Measurements from ENCODE around the gene ADD3. TPM values are rescaled to one million over a fixed set of nuclear protein-coding genes. Genes with fewer than 3 reads are reported as not detected.

The ADD3 gene
- total and polyA plus RNA-seq, 2 donors, result 83.4 to 444 TPM

DNA sequence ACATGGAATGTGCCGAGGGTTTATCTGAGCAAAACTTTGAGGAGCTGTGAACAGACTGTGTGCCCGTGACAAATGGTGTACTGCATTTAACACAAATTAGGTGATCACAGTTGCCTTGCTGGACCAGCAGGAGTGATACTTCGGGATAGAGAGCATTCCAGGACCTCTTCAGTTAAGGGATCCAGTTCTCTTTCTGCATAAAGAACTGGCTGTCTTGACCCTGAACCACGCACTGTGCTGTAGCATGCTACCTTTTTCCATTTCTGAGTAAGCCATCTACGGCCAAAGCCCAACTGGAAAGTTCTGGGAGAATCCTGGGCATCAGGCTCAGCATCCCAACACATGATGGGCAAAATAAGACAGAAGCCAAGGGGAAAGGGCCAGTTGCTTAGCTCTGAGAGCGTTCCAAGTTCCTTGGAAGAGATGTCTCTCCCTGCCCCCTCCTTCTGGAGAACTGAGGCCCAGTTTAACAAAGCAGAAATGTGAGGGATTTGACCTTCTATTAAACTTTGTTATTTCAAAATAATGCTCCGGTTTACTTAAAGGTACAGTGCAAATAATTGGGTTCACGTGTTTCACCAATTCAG, 37.9 kb upstream of the ADD3 start:
- no peak overlapping the region for H3K27ac ChIP-seq (ENCODE audit: low read depth)
- H3K4me3 ChIP-seq (ENCODE audit: low read depth, low read length), result no peak overlapping the region
- H3K4me1 ChIP-seq (ENCODE audit: insufficient read depth), result peaks cover 2% of the 10 kb centered on the region
- no peaks in the 10 kb centered on the region for H3K36me3 ChIP-seq (ENCODE audit: insufficient read depth)
- WGBS, result 70% methylated on average over 8 of the region's 8 CpGs
- no peak for DNase-seq (ENCODE audit: extremely low spot score)

DNA sequence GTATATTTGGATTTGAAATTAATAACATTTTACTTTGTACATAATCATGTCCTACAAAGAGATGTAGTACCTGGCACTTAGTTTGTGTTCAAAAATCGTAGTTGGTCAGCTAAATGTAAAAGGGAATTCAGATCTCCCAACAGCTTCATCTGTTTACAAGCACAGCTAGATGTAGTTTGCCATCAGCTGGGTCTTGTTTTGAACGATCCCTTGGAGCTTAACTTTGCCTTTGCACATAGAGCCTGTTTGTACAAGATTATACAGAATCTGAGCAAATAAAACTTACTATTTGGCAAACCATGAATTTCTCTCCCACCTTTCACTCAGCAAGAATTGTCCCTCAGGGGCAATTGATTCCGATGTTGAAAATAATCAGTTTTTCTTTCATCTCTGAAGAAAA, 36.1 kb upstream of the ADD3 start:
- no peak for DNase-seq (ENCODE audit: extremely low spot score)
- Histone ChIP-seq H3K4me1 (ENCODE audit: insufficient read depth) (peaks cover 2% of the 10 kb centered on the region), H3K36me3 (ENCODE audit: insufficient read depth) (no peaks in the 10 kb centered on the region), H3K4me3 (ENCODE audit: low read depth, low read length) (no peak overlapping the region), H3K27ac (ENCODE audit: low read depth) (no peak overlapping the region)
- WGBS, result 50% methylated on average over 3 of the region's 3 CpGs

DNA sequence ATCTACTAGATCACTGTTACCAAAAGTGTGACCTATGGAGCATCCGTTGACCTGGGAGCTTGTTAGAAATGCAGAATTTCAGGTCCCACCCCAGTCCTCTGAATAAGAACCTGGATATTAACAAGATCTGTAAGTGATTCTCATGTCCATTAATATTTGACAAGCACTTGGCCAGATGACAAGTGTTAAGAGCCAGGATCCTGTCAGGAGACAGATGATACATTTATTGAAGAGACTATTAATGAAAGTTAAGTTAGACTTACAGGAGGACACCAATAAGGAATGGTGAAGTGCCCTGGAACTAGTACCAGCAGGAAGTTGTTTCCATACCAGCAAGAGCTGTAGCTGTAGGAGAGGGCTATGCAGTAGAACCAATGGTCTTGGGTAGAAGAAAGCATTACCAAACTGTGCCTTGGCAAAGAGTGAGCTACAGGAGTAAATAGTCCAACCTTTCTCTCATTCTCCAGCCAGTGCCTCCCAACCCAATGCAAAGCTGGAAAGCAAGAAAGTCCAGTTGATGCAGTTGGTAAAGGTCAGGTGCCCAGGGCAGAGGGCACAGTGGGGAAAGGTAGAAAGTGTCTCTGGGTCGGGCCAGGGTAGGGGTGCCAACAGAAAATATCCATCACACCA, 35.3 kb upstream of the ADD3 start:
- no peak overlapping the region for H3K4me3 ChIP-seq (ENCODE audit: low read depth, low read length)
- no peaks in the 10 kb centered on the region for H3K36me3 ChIP-seq (ENCODE audit: insufficient read depth)
- no peak overlapping the region for H3K27ac ChIP-seq (ENCODE audit: low read depth)
- peaks cover 2% of the 10 kb centered on the region for H3K4me1 ChIP-seq (ENCODE audit: insufficient read depth)
- WGBS, result 91% methylated on average over 2 of the region's 2 CpGs
- DNase-seq (ENCODE audit: extremely low spot score), result no peak

DNA sequence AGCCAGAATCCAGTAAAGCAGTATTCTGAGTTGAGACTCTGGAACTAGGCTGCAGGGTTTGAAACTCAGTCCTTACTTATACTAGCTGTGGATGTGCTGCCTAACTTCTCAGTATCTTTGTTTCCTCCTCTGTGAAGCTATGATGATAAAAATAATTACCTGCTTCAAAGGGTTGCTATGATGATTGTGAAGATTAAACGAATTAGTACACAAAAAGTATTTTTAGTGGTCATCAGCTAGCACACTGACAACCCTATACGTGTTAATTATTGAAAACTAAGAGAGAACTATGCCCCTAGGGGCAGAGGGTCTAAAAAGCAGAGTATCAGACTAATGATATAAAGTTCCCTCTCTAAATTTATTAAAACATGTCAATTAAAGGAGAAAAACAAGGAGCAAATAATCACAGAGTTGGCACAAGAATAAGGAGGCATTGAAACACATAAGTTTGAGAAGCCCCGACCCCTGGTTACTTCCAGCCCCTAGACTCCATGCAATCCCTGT, 34.4 kb upstream of the ADD3 start:
- 87% methylated on average over 3 of the region's 3 CpGs for WGBS
- H3K4me3 ChIP-seq (ENCODE audit: low read depth, low read length), result no peak overlapping the region
- no peaks in the 10 kb centered on the region for H3K36me3 ChIP-seq (ENCODE audit: insufficient read depth)
- no peak overlapping the region for H3K27ac ChIP-seq (ENCODE audit: low read depth)
- no peaks in the 10 kb centered on the region for H3K4me1 ChIP-seq (ENCODE audit: insufficient read depth)
- DNase-seq (ENCODE audit: extremely low spot score), result no peak

DNA sequence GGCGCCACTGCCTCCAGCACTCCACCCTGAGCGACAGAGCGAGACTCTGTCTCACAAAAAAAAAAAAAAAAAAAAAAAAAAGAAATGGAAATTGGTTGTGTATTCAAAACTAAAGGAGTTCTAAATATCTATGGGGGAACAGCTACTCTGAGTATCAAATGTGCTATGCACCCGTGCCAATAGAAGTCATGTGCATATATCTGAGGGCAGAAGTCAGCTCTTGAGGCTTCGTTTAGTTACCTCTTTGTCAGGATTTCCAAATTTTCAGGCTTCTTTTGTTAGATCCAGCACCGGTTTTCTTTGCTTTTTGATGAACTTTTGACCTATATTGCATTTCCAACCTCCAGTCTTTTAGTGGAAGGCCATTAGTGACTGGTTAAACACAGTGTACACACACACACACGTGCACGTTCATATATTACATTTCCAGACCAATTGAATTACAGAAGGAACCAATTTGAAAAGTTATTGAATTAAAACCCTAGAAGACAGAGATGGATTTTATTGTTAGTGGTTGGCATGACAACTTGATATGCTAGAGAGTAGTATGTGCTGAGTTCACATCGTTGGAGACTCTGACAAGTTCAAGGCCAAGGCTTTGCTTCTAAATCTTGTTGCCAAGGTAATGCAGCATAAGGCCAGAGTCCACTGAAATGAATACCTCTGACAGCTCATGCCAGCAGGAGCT, 33.1 kb upstream of the ADD3 start:
- H3K4me1 ChIP-seq (ENCODE audit: insufficient read depth), result no peaks in the 10 kb centered on the region
- WGBS, result 75% methylated on average over 9 of the region's 9 CpGs
- no peak for DNase-seq (ENCODE audit: extremely low spot score)
- H3K4me3 ChIP-seq (ENCODE audit: low read depth, low read length), result no peak overlapping the region
- no peak overlapping the region for H3K27ac ChIP-seq (ENCODE audit: low read depth)
- H3K36me3 ChIP-seq (ENCODE audit: insufficient read depth), result no peaks in the 10 kb centered on the region

DNA sequence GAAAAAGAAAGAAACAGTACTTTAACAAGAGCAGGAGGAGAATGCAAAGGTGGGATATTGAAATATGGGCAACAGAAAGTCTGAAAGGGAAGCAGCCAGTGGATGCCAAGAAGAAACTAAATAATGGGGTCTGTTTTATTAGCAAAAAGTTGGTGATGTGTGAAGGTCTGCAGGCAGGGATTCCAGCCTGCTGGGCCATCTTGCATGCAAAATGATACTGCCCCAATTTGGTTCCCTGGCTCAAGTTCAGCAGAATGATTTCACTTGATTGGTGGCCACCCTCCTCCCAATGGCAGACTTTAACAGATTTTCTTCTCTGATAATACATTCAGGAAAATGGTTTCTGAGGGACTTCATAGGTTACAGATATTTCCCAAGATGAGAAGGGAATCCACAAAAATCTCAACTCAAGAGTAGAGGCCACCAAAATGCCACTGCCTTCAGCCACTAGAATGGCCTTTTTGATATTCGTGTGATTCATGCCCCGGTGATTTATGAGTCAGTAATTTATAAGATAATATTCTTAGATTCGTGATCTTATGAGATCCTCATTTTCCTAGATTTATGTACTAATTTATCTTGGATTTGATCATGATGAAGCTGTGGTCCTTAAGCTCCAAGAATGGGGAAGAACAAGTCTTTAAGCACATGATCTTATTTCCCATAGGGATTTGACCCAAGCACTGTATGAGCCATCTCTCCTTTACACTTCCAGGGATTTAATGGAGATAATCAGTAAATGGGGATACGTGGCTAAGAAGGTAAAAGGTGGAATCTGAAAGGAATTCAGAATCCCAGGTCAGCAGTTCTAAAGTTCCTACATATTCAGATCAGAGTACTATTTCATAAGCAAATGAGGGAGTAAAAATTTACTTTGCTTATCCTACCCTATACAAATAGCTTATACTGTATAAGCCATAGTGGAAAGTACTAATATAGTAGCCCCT, 32.3 kb upstream of the ADD3 start:
- WGBS, result 71% methylated on average over 4 of the region's 4 CpGs
- no peak overlapping the region for H3K27ac ChIP-seq (ENCODE audit: low read depth)

DNA sequence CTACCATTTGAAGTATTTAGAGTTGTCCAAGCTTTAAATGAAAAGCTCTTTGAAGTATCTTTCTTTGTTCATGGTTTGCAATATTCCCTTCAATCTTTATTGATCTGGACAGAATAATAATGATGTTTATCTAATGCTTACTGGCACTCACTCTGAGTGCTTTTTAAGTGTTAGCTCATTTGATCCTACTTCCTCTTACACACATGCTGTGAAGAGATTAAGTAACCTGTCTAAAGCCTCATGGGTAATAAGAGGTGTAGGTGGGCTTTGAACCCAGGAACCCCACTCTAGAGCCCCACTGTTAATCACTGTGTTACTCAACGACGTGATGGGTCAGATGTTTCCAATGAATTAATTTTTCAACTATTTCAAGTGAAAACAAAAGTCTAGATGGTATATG, 31.1 kb upstream of the ADD3 start:
- DNase-seq (ENCODE audit: extremely low spot score), result no peak
- no peaks in the 10 kb centered on the region for H3K4me1 ChIP-seq (ENCODE audit: insufficient read depth)
- H3K36me3 ChIP-seq (ENCODE audit: insufficient read depth), result no peaks in the 10 kb centered on the region
- H3K4me3 ChIP-seq (ENCODE audit: low read depth, low read length), result no peak overlapping the region
- WGBS, result 85% methylated on average over 2 of the region's 2 CpGs
- H3K27ac ChIP-seq (ENCODE audit: low read depth), result no peak overlapping the region

More for the DNA sequence above, 32.3 kb upstream of the ADD3 start:
- Histone ChIP-seq H3K4me1 (ENCODE audit: insufficient read depth) (no peaks in the 10 kb centered on the region), H3K36me3 (ENCODE audit: insufficient read depth) (no peaks in the 10 kb centered on the region), H3K4me3 (ENCODE audit: low read depth, low read length) (no peak overlapping the region)
- no peak for DNase-seq (ENCODE audit: extremely low spot score)

DNA sequence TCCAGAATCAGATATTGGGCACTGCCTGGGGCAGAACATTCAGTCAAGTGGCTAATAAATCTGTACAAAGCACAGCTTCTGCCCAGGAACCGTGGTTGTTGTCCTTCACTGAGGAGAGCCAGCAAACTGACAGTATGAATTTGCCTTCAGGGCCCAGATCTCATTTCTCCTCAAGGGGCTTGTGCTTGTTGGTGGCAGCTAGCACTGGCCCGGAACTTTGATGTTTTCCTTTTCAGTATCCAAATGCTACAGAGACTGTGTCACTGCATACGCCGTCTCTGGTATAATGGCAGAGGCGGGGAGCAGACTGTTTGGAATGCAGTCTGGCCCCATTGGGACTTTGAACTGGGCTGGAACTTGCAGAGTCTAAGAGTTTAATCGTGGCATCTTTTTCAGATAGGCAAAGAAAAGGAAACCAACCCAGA, 30.4 kb upstream of the ADD3 start:
- 65% methylated on average over 6 of the region's 6 CpGs for WGBS
- H3K4me3 ChIP-seq (ENCODE audit: low read depth, low read length), result no peak overlapping the region
- H3K27ac ChIP-seq (ENCODE audit: low read depth), result no peak overlapping the region
- DNase-seq (ENCODE audit: extremely low spot score), result no peak
- H3K4me1 ChIP-seq (ENCODE audit: insufficient read depth), result no peaks in the 10 kb centered on the region
- H3K36me3 ChIP-seq (ENCODE audit: insufficient read depth), result no peaks in the 10 kb centered on the region

DNA sequence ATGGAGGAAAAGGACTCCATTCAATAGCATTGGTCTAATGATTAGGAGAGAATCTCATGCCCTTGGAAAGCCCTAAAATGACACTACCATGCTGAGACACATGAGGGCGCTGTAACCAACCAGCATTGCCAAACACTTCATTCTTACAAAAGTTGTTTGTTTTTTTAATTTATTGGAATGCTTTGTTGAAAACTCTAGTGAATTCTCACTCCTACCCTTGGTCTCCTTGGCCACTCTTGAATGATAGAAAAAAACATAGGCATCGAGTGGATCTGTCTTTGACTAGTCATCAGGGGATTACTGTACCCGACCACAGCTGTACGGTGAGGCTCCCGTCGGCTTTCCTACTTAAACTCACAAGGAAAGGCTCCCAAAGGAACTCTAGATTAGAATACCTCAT, 29.3 kb upstream of the ADD3 start:
- Histone ChIP-seq H3K36me3 (ENCODE audit: insufficient read depth) (no peaks in the 10 kb centered on the region), H3K4me3 (ENCODE audit: low read depth, low read length) (no peak overlapping the region), H3K4me1 (ENCODE audit: insufficient read depth) (no peaks in the 10 kb centered on the region), H3K27ac (ENCODE audit: low read depth) (no peak overlapping the region)
- WGBS, result 54% methylated on average over 6 of the region's 6 CpGs
- no peak for DNase-seq (ENCODE audit: extremely low spot score)

DNA sequence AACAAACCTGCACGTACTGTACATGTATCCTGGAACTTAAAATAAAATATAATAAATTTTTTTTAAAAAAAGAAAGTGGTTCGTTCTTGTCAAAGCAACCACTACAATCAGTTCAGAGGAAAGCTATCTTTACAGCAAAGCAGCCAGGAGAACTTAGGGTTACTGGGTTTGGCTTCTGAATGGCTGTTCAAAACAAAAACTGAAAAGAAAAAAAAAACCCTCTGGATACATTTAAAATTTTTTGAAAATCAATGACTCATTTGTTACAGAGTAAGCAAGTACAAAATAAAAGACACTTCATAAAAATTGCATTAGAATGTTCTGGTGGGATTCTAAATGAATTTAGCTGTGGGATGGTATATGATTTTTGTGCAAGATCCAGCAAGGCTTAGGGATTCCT, 28.6 kb upstream of the ADD3 start:
- H3K36me3 ChIP-seq (ENCODE audit: insufficient read depth), result no peaks in the 10 kb centered on the region
- H3K4me1 ChIP-seq (ENCODE audit: insufficient read depth), result no peaks in the 10 kb centered on the region
- 75% methylated on average over 2 of the region's 2 CpGs for WGBS
- DNase-seq (ENCODE audit: extremely low spot score), result no peak
- H3K4me3 ChIP-seq (ENCODE audit: low read depth, low read length), result no peak overlapping the region
- H3K27ac ChIP-seq (ENCODE audit: low read depth), result no peak overlapping the region

DNA sequence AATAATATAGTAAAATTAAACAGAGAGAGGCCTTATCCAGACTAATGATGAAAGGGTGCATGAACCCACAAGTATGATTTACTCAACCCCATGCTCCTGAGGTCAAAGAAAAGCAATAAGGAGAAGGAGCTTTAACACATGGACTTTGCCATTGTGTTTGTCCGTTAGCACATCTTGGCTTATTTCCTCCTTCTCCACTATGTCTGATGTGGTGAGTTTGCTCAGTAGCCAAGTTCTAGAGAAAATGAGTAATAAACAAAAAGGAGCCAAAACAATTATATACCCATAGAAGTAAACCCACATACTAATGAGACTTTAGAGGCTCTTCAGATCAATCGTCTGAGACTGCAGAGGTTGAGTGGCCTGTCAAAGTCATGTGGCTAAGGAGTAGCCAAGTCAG, 26.1 kb upstream of the ADD3 start:
- Histone ChIP-seq H3K27ac (ENCODE audit: low read depth) (no peak overlapping the region), H3K4me1 (ENCODE audit: insufficient read depth) (no peaks in the 10 kb centered on the region), H3K36me3 (ENCODE audit: insufficient read depth) (no peaks in the 10 kb centered on the region), H3K4me3 (ENCODE audit: low read depth, low read length) (no peak overlapping the region)
- DNase-seq (ENCODE audit: extremely low spot score), result no peak
- 50% methylated on average over 2 of the region's 2 CpGs for WGBS

DNA sequence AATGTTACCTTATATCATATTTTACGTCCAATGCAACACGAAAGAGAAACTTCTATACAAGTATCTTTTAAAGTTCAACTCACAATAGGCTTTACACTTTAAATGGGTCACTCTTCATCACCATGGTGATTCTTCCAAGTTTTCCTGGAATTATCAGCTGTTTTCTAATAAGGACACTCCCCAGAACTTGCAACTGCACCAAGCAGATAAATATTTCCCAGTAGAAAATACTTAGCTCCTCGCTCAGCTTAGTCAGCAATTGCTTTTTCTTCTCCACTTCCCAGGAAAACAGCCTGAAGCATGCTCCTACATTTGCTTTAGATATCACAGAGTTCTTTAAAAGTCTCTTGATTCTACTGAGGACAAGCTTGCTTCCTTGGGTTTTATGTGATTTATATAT, 25.7 kb upstream of the ADD3 start:
- no peak overlapping the region for H3K4me3 ChIP-seq (ENCODE audit: low read depth, low read length)
- 56% methylated on average over 3 of the region's 3 CpGs for WGBS
- H3K4me1 ChIP-seq (ENCODE audit: insufficient read depth), result no peaks in the 10 kb centered on the region
- no peaks in the 10 kb centered on the region for H3K36me3 ChIP-seq (ENCODE audit: insufficient read depth)
- no peak overlapping the region for H3K27ac ChIP-seq (ENCODE audit: low read depth)
- no peak for DNase-seq (ENCODE audit: extremely low spot score)

DNA sequence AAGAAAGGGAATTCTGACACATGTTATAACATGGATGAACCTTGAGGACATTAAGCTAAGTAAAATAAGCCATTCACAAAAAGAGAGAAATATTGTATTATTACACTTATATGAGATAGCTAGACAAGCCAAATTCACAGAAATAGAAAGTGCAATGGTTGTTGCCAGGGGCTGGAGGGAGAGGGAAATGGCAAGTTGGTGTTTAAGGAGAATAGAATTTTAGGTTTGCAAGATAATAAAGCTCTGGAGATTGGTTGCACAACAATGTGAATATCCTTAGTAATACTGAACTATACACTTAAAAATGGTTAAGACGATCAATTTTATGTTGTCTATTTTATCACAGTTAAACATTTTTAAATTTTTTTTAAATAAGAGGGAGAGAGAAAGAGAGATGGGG, 25.0 kb upstream of the ADD3 start:
- Histone ChIP-seq H3K36me3 (ENCODE audit: insufficient read depth) (no peaks in the 10 kb centered on the region), H3K4me1 (ENCODE audit: insufficient read depth) (no peaks in the 10 kb centered on the region), H3K4me3 (ENCODE audit: low read depth, low read length) (no peak overlapping the region), H3K27ac (ENCODE audit: low read depth) (no peak overlapping the region)
- 69% methylated on average over 1 of the region's 1 CpG for WGBS
- no peak for DNase-seq (ENCODE audit: extremely low spot score)
